Measurements from ENCODE around the gene BTN3A1. TPM values are rescaled to one million over a fixed set of nuclear protein-coding genes. Genes with fewer than 3 reads are reported as not detected.

BTN3A1 gene
- total and polyA plus RNA-seq, 10 of the 15 experiments (the other 5 are each of a cell fraction or from before 2014, with no cell fraction given): 5.6 to 60.1 (median 16.1) TPM

GRCh38 chr6:26420688-26421171 is 18.7 kb downstream of the BTN3A1 start (continued):
- TF ChIP-seq RAD21 (IDR thresholded peaks at IDR 0.05; ENCODE audit: insufficient read depth, low read depth, low read length) (peak; percentile 37; the same call in 1 of the 2 replicates), BMI1 (IDR thresholded peaks at IDR 0.05; ENCODE audit: borderline replicate concordance) (no peak), BCLAF1 (IDR thresholded peaks at IDR 0.05) (no peak), NBN (IDR thresholded peaks at IDR 0.05) (no peak), RELA (IDR thresholded peaks at IDR 0.05; ENCODE audit: borderline replicate concordance, partially characterized antibody) (no peak), KAT2A (conservative IDR thresholded peaks at IDR 0.05; ENCODE audit: control insufficient read depth, low read depth, low read length) (no peak), FOXK2 (IDR thresholded peaks at IDR 0.05) (no peak), GABPA (IDR thresholded peaks at IDR 0.05; ENCODE audit: low read depth) (no peak), EP300 (IDR thresholded peaks at IDR 0.05; ENCODE audit: borderline replicate concordance in 1 of 2, control insufficient read depth in 1 of 2, low read depth in 2 of 2, low read length in 2 of 2) (no peak), SREBF1 (IDR thresholded peaks at IDR 0.05; ENCODE audit: low read length) (no peak), SMC3 (IDR thresholded peaks at IDR 0.05; ENCODE audit: borderline replicate concordance, low read length) (peak; percentile 21; the same call in 1 of the 2 replicates), ZBTB4 (CRISPR knock-in tag; IDR thresholded peaks at IDR 0.05) (no peak), PRDM15 (CRISPR knock-in tag; IDR thresholded peaks at IDR 0.05) (no peak), ELK1 (IDR thresholded peaks at IDR 0.05; ENCODE audit: low read depth, low read length) (no peak), CTCF (IDR thresholded peaks at IDR 0.05 in 2 of 3, conservative IDR thresholded peaks at IDR 0.05 in 1 of 3; ENCODE audit: control insufficient read depth in 2 of 3, extremely low read depth in 1 of 3, insufficient read depth in 1 of 3, low read depth in 3 of 3, low read length in 3 of 3) (peak; percentile 45 to 61 (median 59)), POU2F2 (IDR thresholded peaks at IDR 0.05; ENCODE audit: borderline replicate concordance, low read depth, low read length) (no peak)
